Neutrophil (primary cell): ENCODE results near the gene PITPNC1.

Source experiments
- H3K27ac ChIP-seq: fragments of 200-600 bp; sonication (generic); 2 replicates; pipeline ENCODE4 v1.5.1; 2016; ENCODE audit warnings: mild to moderate bottlenecking, moderate library complexity
- H3K27me3 ChIP-seq: fragments of 200-600 bp; sonication (generic); 2 replicates; pipeline ENCODE4 v1.6.0; 2016; ENCODE audit warnings: mild to moderate bottlenecking
- H3K36me3 ChIP-seq: fragments of 200-600 bp; sonication (generic); 2 replicates; pipeline ENCODE4 v1.5.1; 2017
- H3K4me1 ChIP-seq, 2 experiments: fragments of 200-600 bp in 1 of 2; sonication (generic) in 1 of 2; 1 replicate in 1 of 2; 2 replicates in 1 of 2; pipeline versions ENCODE4 v1.5.1 to v1.6.1; 2013 to 2016; ENCODE audit warnings: low read depth in 1 of 2, low read length in 1 of 2, mild to moderate bottlenecking in 1 of 2, moderate library complexity in 1 of 2; ENCODE audit not compliant: control insufficient read depth in 1 of 2, insufficient read depth in 1 of 2
- H3K4me3 ChIP-seq, 2 experiments: fragments of 200-600 bp in 1 of 2; sonication (generic) in 1 of 2; 1 replicate in 1 of 2; 2 replicates in 1 of 2; pipeline ENCODE4 v1.5.1; 2013 to 2016; ENCODE audit warnings: low read depth in 1 of 2, low read length in 1 of 2, mild to moderate bottlenecking in 1 of 2, moderate library complexity in 1 of 2
- H3K9me3 ChIP-seq: fragments of 200-600 bp; sonication (generic); 2 replicates; pipeline ENCODE4 v1.5.1; 2016
- TF ChIP-seq, protein P1 (sequence below): fragments of 200-600 bp; sonication (generic); IDR thresholded peaks from 2 replicates; pipeline ENCODE4 v1.5.1; 2016; ENCODE audit warnings: antibody characterized with exemption

Gene PITPNC1

DNA sequence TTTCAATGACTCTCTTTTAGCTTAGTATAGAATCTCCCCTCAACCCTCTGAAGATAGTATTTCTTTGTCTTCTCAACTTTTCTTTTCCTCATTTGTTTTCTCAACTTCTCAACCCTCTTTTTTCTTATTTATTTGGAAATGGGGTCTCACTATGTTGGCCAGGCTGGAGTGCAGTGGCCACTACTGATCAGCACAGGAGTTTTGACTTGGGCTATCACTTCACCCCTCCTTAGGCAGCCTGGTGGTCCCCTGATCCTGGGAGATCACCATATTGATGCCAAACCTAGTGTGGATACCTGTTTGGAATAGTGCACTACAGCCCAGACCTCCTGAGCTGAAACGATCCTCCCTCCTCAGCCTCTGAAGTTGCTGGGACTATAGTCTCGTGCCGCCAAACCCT is 79.8 kb downstream of the PITPNC1 start:
- H3K9me3 ChIP-seq = no peaks in the 10 kb centered on the region
- H3K4me3 ChIP-seq = no peak overlapping the region
- no peak overlapping the region for H3K27ac ChIP-seq
- H3K36me3 ChIP-seq = no peaks in the 10 kb centered on the region
- H3K4me1 ChIP-seq = no peaks in the 10 kb centered on the region
- H3K27me3 ChIP-seq = no peaks in the 10 kb centered on the region
- TF ChIP-seq, protein P1, sequence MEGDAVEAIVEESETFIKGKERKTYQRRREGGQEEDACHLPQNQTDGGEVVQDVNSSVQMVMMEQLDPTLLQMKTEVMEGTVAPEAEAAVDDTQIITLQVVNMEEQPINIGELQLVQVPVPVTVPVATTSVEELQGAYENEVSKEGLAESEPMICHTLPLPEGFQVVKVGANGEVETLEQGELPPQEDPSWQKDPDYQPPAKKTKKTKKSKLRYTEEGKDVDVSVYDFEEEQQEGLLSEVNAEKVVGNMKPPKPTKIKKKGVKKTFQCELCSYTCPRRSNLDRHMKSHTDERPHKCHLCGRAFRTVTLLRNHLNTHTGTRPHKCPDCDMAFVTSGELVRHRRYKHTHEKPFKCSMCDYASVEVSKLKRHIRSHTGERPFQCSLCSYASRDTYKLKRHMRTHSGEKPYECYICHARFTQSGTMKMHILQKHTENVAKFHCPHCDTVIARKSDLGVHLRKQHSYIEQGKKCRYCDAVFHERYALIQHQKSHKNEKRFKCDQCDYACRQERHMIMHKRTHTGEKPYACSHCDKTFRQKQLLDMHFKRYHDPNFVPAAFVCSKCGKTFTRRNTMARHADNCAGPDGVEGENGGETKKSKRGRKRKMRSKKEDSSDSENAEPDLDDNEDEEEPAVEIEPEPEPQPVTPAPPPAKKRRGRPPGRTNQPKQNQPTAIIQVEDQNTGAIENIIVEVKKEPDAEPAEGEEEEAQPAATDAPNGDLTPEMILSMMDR = no peak

DNA sequence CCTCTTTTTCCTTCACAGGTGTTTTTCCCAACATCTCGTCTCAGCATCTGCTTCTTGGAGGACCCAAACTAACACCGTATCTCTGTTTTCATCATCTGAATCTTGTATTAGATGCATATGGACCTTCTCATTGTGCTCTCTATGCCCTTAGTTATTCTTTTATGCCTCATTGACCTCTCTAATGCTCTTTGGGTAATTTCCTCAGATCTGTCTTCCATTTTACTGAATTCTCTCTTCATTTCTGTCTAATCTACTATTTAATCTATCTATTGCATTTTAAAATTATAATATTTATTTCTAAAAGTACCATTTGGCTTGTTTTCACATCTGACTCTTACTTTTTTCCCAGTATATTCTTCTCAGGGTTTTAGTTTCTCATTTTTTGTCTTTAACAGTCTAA is 81.1 kb downstream of the PITPNC1 start:
- H3K36me3 ChIP-seq = no peaks in the 10 kb centered on the region
- TF ChIP-seq, protein P1 = no peak
- no peaks in the 10 kb centered on the region for H3K27me3 ChIP-seq
- H3K4me3 ChIP-seq = no peak overlapping the region
- no peak overlapping the region for H3K27ac ChIP-seq
- H3K9me3 ChIP-seq = no peaks in the 10 kb centered on the region
- no peaks in the 10 kb centered on the region for H3K4me1 ChIP-seq

DNA sequence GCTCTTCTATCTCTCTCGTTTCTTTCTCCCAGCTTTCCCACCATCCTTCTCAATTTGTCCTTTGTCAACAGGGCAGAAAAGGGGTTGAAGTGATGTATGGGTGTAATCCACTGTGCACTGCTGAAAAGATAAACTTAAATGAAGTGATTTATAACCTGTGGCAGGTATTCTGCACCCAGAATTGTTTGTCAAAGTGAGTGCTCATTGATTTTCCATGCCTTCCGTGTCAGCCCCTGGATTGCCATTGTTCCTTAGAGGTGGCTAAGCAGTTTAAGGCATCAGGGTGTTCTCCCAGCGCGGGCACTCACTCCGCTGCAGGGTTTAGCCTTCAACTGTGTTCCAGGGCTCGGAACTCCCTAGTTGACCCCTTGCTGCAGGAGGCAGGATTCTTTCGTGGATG is 82.9 kb downstream of the PITPNC1 start:
- H3K27ac ChIP-seq = no peak overlapping the region
- TF ChIP-seq, protein P1 = no peak
- H3K36me3 ChIP-seq = no peaks in the 10 kb centered on the region
- peaks cover 4 to 7% of the 10 kb centered on the region in 2 experiments for H3K4me1 ChIP-seq
- no peaks in the 10 kb centered on the region for H3K27me3 ChIP-seq
- no peak overlapping the region for H3K4me3 ChIP-seq
- no peaks in the 10 kb centered on the region for H3K9me3 ChIP-seq

DNA sequence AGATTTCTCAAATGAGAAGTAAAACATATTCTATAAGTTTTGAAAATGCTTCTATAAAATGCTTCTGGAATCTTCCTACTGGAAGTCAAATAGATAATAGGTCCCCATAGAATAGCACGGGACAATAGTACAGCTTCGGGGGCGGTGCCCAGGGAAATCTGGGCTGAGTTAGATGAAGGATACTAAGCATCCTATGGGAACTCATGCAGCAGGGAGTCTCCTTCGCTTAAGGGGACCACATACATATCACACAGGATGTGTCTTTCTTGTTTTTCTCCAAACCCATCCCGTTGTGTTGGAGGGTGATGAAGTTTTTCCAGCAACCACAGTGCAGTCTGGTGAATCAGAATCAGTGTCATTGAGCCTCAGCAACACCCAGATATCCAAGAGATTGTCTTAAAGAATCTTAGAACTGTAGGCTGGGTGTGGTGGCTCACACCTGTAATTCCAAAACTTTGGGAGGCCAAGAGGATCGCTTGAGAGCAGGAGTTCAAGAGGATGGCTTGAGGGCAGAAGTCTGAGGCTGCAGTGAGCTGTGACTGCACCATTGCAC is 84.2 kb downstream of the PITPNC1 start:
- Histone ChIP-seq H3K4me1 (peaks cover 4 to 9% of the 10 kb centered on the region in 2 experiments), H3K36me3 (no peaks in the 10 kb centered on the region), H3K4me3 (no peak overlapping the region), H3K9me3 (no peaks in the 10 kb centered on the region), H3K27ac (no peak overlapping the region), H3K27me3 (no peaks in the 10 kb centered on the region)
- TF ChIP-seq, protein P1 = no peak

DNA sequence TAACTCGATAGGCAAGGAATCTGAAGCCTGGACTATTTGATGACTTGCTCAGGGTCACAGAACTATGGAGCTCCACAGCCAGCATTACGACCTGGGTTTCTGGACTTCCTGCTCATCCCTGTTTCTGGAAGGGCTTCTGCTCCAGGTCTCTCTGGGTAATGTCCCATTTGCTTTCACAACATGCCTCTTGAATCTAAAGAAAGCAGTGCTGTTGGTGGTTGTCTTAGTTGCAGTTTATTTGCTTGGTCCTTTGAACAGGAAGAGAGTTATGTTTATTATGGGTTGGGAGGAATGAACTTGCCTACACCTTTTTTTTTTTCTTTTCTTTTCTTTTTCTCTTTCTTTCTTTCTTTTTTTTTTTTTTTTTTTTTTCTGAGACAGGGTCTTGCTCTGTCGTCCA is 84.8 kb downstream of the PITPNC1 start:
- TF ChIP-seq, protein P1 = no peak
- Histone ChIP-seq H3K4me3 (no peak overlapping the region), H3K4me1 (peaks cover 4 to 9% of the 10 kb centered on the region in 2 experiments), H3K9me3 (no peaks in the 10 kb centered on the region), H3K36me3 (no peaks in the 10 kb centered on the region), H3K27ac (no peak overlapping the region), H3K27me3 (no peaks in the 10 kb centered on the region)
